ENCODE measurements around the gene DCAF7.

Gene DCAF7

GRCh38 chr17:63512896-63513644 is 37.2 kb upstream of the DCAF7 start:
- TF ChIP-seq EZH2phosphoT487 (IDR thresholded peaks at IDR 0.05; ENCODE audit: low read depth) = no peak
- TF ChIP-seq CTCF (IDR thresholded peaks at IDR 0.05; ENCODE audit: low read depth, low read length) = no peak
- no peak overlapping the region for H3K27ac ChIP-seq (ENCODE audit: low read length)
- H3K4me1 ChIP-seq (ENCODE audit: low read length) = no peaks in the 10 kb centered on the region
- H3K79me2 ChIP-seq (ENCODE audit: low read length) = no peaks in the 10 kb centered on the region
- no peaks in the 10 kb centered on the region for H4K20me1 ChIP-seq (ENCODE audit: insufficient read depth, low read length)
- no peak overlapping the region for H3K4me2 ChIP-seq (ENCODE audit: low read length)
- no peak overlapping the region for H3K4me3 ChIP-seq (ENCODE audit: low read length)
- H3K9me3 ChIP-seq (ENCODE audit: insufficient read depth, low read length) = no peaks in the 10 kb centered on the region
- H3K27me3 ChIP-seq (ENCODE audit: low read depth, low read length) = peaks cover 21% of the 10 kb centered on the region
- no peak overlapping the region for H2AFZ ChIP-seq (ENCODE audit: low read depth, low read length)
- H3K9ac ChIP-seq (ENCODE audit: low read length) = no peak overlapping the region
- no peaks in the 10 kb centered on the region for H3K36me3 ChIP-seq (replicated peaks; ENCODE audit: low read depth, low read length)

- Histone ChIP-seq H3K4me1 (ENCODE audit: low read length) (no peaks in the 10 kb centered on the region), H3K79me2 (ENCODE audit: low read length) (no peaks in the 10 kb centered on the region), H3K27ac (ENCODE audit: low read length) (no peak overlapping the region), H4K20me1 (ENCODE audit: insufficient read depth, low read length) (no peaks in the 10 kb centered on the region), H3K4me2 (ENCODE audit: low read length) (no peak overlapping the region), H3K9ac (ENCODE audit: low read length) (no peak overlapping the region), H3K4me3 (ENCODE audit: low read length) (no peak overlapping the region), H3K27me3 (ENCODE audit: low read depth, low read length) (peaks cover 21% of the 10 kb centered on the region), H3K36me3 (replicated peaks; ENCODE audit: low read depth, low read length) (no peaks in the 10 kb centered on the region), H3K9me3 (ENCODE audit: insufficient read depth, low read length) (no peaks in the 10 kb centered on the region), H2AFZ (ENCODE audit: low read depth, low read length) (no peak overlapping the region)
- TF ChIP-seq CTCF (IDR thresholded peaks at IDR 0.05; ENCODE audit: low read depth, low read length) (no peak), EZH2phosphoT487 (IDR thresholded peaks at IDR 0.05; ENCODE audit: low read depth) (no peak)
Observed at GRCh38 chr17:63514477-63514876, 35.8 kb upstream of the DCAF7 start.

GRCh38 chr17:63514974-63515373 is 35.3 kb upstream of the DCAF7 start:
- no peak for TF ChIP-seq CTCF (IDR thresholded peaks at IDR 0.05; ENCODE audit: low read depth, low read length)
- TF ChIP-seq EZH2phosphoT487 (IDR thresholded peaks at IDR 0.05; ENCODE audit: low read depth) = no peak
- no peaks in the 10 kb centered on the region for H3K79me2 ChIP-seq (ENCODE audit: low read length)
- peaks cover 21% of the 10 kb centered on the region for H3K27me3 ChIP-seq (ENCODE audit: low read depth, low read length)
- no peak overlapping the region for H3K4me3 ChIP-seq (ENCODE audit: low read length)
- H3K27ac ChIP-seq (ENCODE audit: low read length) = no peak overlapping the region
- no peaks in the 10 kb centered on the region for H3K4me1 ChIP-seq (ENCODE audit: low read length)
- H3K9ac ChIP-seq (ENCODE audit: low read length) = no peak overlapping the region
- no peak overlapping the region for H3K4me2 ChIP-seq (ENCODE audit: low read length)
- H3K9me3 ChIP-seq (ENCODE audit: insufficient read depth, low read length) = no peaks in the 10 kb centered on the region
- no peaks in the 10 kb centered on the region for H3K36me3 ChIP-seq (replicated peaks; ENCODE audit: low read depth, low read length)
- H4K20me1 ChIP-seq (ENCODE audit: insufficient read depth, low read length) = no peaks in the 10 kb centered on the region
- no peak overlapping the region for H2AFZ ChIP-seq (ENCODE audit: low read depth, low read length)

- H3K27me3 ChIP-seq (ENCODE audit: low read depth, low read length) = peaks cover 21% of the 10 kb centered on the region
- TF ChIP-seq EZH2phosphoT487 (IDR thresholded peaks at IDR 0.05; ENCODE audit: low read depth) (no peak), CTCF (IDR thresholded peaks at IDR 0.05; ENCODE audit: low read depth, low read length) (no peak)
- no peaks in the 10 kb centered on the region for H3K4me1 ChIP-seq (ENCODE audit: low read length)
- H3K9me3 ChIP-seq (ENCODE audit: insufficient read depth, low read length) = no peaks in the 10 kb centered on the region
- no peaks in the 10 kb centered on the region for H3K36me3 ChIP-seq (replicated peaks; ENCODE audit: low read depth, low read length)
- no peaks in the 10 kb centered on the region for H3K79me2 ChIP-seq (ENCODE audit: low read length)
- no peak overlapping the region for H2AFZ ChIP-seq (ENCODE audit: low read depth, low read length)
- no peak overlapping the region for H3K4me3 ChIP-seq (ENCODE audit: low read length)
- no peak overlapping the region for H3K9ac ChIP-seq (ENCODE audit: low read length)
- no peak overlapping the region for H3K4me2 ChIP-seq (ENCODE audit: low read length)
- no peaks in the 10 kb centered on the region for H4K20me1 ChIP-seq (ENCODE audit: insufficient read depth, low read length)
- H3K27ac ChIP-seq (ENCODE audit: low read length) = no peak overlapping the region
Observed at GRCh38 chr17:63515426-63515825, 34.9 kb upstream of the DCAF7 start.
